Thyroid gland (tissue), 4 donors: ENCODE data around the gene RRP8. TPM values are rescaled to one million over a fixed set of nuclear protein-coding genes. Genes with fewer than 3 reads are reported as not detected.

Experiments used
- DNase-seq, 2 donors: peaks; one replicate each; pipeline ENCODE4 v3.0.0-alpha.2; 2019
- H3K27ac ChIP-seq, 3 donors: fragments of 200-600 bp; sonication (generic); 1 replicate in 2 of 3; 2 replicates in 1 of 3; pipeline ENCODE4 v1.5.1; 2016 to 2019; ENCODE audit warnings: mild to moderate bottlenecking in 1 of 3, moderate library complexity in 1 of 3
- H3K27me3 ChIP-seq: fragments of 200-600 bp; sonication (generic); one replicate; pipeline ENCODE4 v1.5.1; 2019
- H3K36me3 ChIP-seq, 2 donors: fragments of 200-600 bp; sonication (generic); one replicate each; pipeline ENCODE4 v1.5.1; 2016 to 2019
- H3K4me1 ChIP-seq, 2 donors: fragments of 200-600 bp; sonication (generic); one replicate each; pipeline ENCODE4 v1.5.1; 2017 to 2019
- H3K4me3 ChIP-seq, 3 donors: fragments of 200-600 bp; sonication (generic); replicated peaks in 1 of 3; 1 replicate in 2 of 3; 2 replicates in 1 of 3; pipeline ENCODE4 v1.5.1; 2016; ENCODE audit warnings: mild to moderate bottlenecking in 1 of 3
- H3K9me3 ChIP-seq: fragments of 200-600 bp; sonication (generic); one replicate; pipeline ENCODE4 v1.5.1; 2017
- CTCF ChIP-seq, 6 experiments: fragments of 200-600 bp in 3 of 6; fragments of 450-650 bp in 3 of 6; sonication (generic) in 3 of 6; IDR thresholded peaks; one replicate each; pipeline ENCODE4 v1.5.1; 2016 to 2019; ENCODE audit warnings: antibody characterized with exemption in 6 of 6, mild to moderate bottlenecking in 2 of 6, inconsistent platforms in 1 of 6, moderate library complexity in 1 of 6
- POLR2A ChIP-seq, 2 donors: fragments of 450-650 bp; IDR thresholded peaks; one replicate each; pipeline ENCODE4 v1.6.1; 2017; ENCODE audit warnings: antibody characterized with exemption in 2 of 2, mild to moderate bottlenecking in 2 of 2, moderate library complexity in 1 of 2
- WGBS, 2 donors: methylation state at CpG; one replicate each; pipeline ENCODE4 v1.1.5; 2017; 5-methylcytosine and 5-hydroxymethylcytosine counted together
- intact Hi-C: fragments of 100-400 bp; cut with DNase I; formaldehyde crosslinking; loops from one replicate; pipeline ENCODE4 v1.15.1; 2023
- total RNA-seq, 4 donors: library from RNA; depleted of rRNA; stranded (reverse); fragments of >200 nt; gene quantifications; one replicate each; pipeline ENCODE4 v1.2.3, GENCODE V29; 2016

The RRP8 gene
- total RNA-seq, 4 donors from 2014 or later: 12.9 to 36.7 (median 18.8) TPM

- peak; percentile 92 to 94 for DNase-seq
- H3K36me3 ChIP-seq: peaks cover 0 to 9% of the 10 kb centered on the region in 2 donors
- H3K4me3 ChIP-seq: peak within 1 kb of the TSS; percentile 38 to 68 (median 62)
- peaks cover 14 to 15% of the 10 kb centered on the region in 2 donors for H3K4me1 ChIP-seq
- TF ChIP-seq POLR2A (IDR thresholded peaks at IDR 0.05): peak in 1 of 2 donors; percentile 88
- TF ChIP-seq CTCF (IDR thresholded peaks at IDR 0.05): no peak
- no peaks in the 10 kb centered on the region for H3K9me3 ChIP-seq
- H3K27ac ChIP-seq: peak within 1 kb of the TSS; percentile 56 to 87 (median 72)
- 0% methylated on average over 16 of the region's 16 CpGs for WGBS, 2 donors
- H3K27me3 ChIP-seq: no peaks in the 10 kb centered on the region
- intact Hi-C loops: loop anchor here (5.0 kb wide), 3 partner anchors 63 to 137 kb away; partner anchors contain the start of genes ARFIP2, MRPL17 and TIMM10B
Measured at GRCh38 chr11:6619004-6619745, 15.8 kb upstream of the RRP8 start, which contains the start of gene TPP1. TPP1 (minus strand) TSS chr11:6619422; CDS start chr11:6619400, 22 bp downstream.

GRCh38 chr11:6618117-6619003 is 14.9 kb upstream of the RRP8 start:
- peaks cover 0 to 9% of the 10 kb centered on the region in 2 donors for H3K36me3 ChIP-seq
- TF ChIP-seq POLR2A (IDR thresholded peaks at IDR 0.05): no peak
- TF ChIP-seq CTCF (IDR thresholded peaks at IDR 0.05): no peak
- peak; percentile 33 to 34 for DNase-seq
- H3K4me3 ChIP-seq: peak overlapping the region; percentile 38 to 68 (median 62)
- no peaks in the 10 kb centered on the region for H3K27me3 ChIP-seq
- WGBS, 2 donors: 28 to 34% methylated on average over 15 of the region's 15 CpGs
- intact Hi-C loops: loop anchor here (5.0 kb wide), 3 partner anchors 64 to 136 kb away; partner anchors contain the start of genes ARFIP2, MRPL17 and TIMM10B
- H3K9me3 ChIP-seq: no peaks in the 10 kb centered on the region
- peak overlapping the region; percentile 56 to 87 (median 72) for H3K27ac ChIP-seq
- peaks cover 14 to 15% of the 10 kb centered on the region in 2 donors for H3K4me1 ChIP-seq

- Histone ChIP-seq H3K27ac (no peak overlapping the region), H3K9me3 (no peaks in the 10 kb centered on the region), H3K36me3 (peaks cover 0 to 9% of the 10 kb centered on the region in 2 donors), H3K4me3 (no peak overlapping the region), H3K4me1 (peaks cover 21 to 22% of the 10 kb centered on the region in 2 donors), H3K27me3 (no peaks in the 10 kb centered on the region)
- no peak for TF ChIP-seq POLR2A (IDR thresholded peaks at IDR 0.05)
- TF ChIP-seq CTCF (IDR thresholded peaks at IDR 0.05): no peak
- WGBS, 2 donors: 71 to 91% methylated on average over 5 of the region's 5 CpGs
- intact Hi-C loops: loop anchor here (5.0 kb wide), 3 partner anchors 65 to 135 kb away; partner anchors contain the start of genes ARFIP2, MRPL17 and TIMM10B
- no peak for DNase-seq
Measured at GRCh38 chr11:6617315-6617781, 13.9 kb upstream of the RRP8 start.

- Histone ChIP-seq H3K4me3 (no peak overlapping the region), H3K36me3 (peaks cover 0 to 9% of the 10 kb centered on the region in 2 donors), H3K27me3 (no peaks in the 10 kb centered on the region), H3K27ac (no peak overlapping the region), H3K9me3 (no peaks in the 10 kb centered on the region), H3K4me1 (peaks cover 21 to 22% of the 10 kb centered on the region in 2 donors)
- TF ChIP-seq CTCF (IDR thresholded peaks at IDR 0.05) (no peak), POLR2A (IDR thresholded peaks at IDR 0.05) (no peak)
- no peak for DNase-seq
- 93 to 94% methylated on average over 14 of the region's 14 CpGs for WGBS, 2 donors
- intact Hi-C loops: loop anchor here (5.0 kb wide), 3 partner anchors 66 to 134 kb away; partner anchors contain the start of genes ARFIP2, MRPL17 and TIMM10B
Measured at GRCh38 chr11:6616596-6617250, 13.3 kb upstream of the RRP8 start.
